IgD-negative memory B cell (primary cell): ENCODE data around the gene ZNF597. TPM values are rescaled to one million over a fixed set of nuclear protein-coding genes. Genes with fewer than 3 reads are reported as not detected.
A peak's percentile ranks its signal among the peaks of the same experiment; 100 is the strongest.

Experiments used
- H3K27ac Mint-ChIP-seq, 3 donors: one replicate each; pipeline ENCODE4 v1.8.0; 2020 to 2022; ENCODE audit warnings: mild to moderate bottlenecking in 3 of 3, mixed read lengths in 3 of 3, moderate library complexity in 1 of 3
- H3K27me3 Mint-ChIP-seq: one replicate; pipeline ENCODE4 v1.8.0; 2021; ENCODE audit warnings: mixed read lengths
- H3K36me3 Mint-ChIP-seq: one replicate; pipeline ENCODE4 v1.8.0; 2020; ENCODE audit warnings: mild to moderate bottlenecking, mixed read lengths
- H3K4me1 Mint-ChIP-seq, 3 donors: one replicate each; pipeline ENCODE4 v1.8.0; 2020 to 2022; ENCODE audit warnings: mixed read lengths in 3 of 3, mild to moderate bottlenecking in 1 of 3
- H3K4me3 Mint-ChIP-seq, 4 donors: one replicate each; pipeline ENCODE4 v1.8.0; 2020 to 2022; ENCODE audit warnings: mild to moderate bottlenecking in 4 of 4, mixed read lengths in 4 of 4, moderate library complexity in 3 of 4
- H3K9me3 Mint-ChIP-seq, 3 donors: one replicate each; pipeline ENCODE4 v1.8.0; 2020 to 2021; ENCODE audit warnings: mixed read lengths in 3 of 3, mild to moderate bottlenecking in 1 of 3
- polyA plus RNA-seq: library from polyadenylated mRNA; unstranded; fragments of 300-500 nt; fragmentation: Illumina TruSeq; gene quantifications from one replicate; pipeline ENCODE4 v1.2.3, GENCODE V29; 2021

The ZNF597 gene
- polyA plus RNA-seq, 1 donor from 2014 or later, result 1.0 TPM

GRCh38 chr16:3454093-3454492 lies 10.8 kb upstream of the ZNF597 start:
- H3K4me1 Mint-ChIP-seq, result peaks cover 11 to 16% (median 14%) of the 10 kb centered on the region in 3 donors
- H3K4me3 Mint-ChIP-seq, result peak overlapping the region in 2 of 4 donors; percentile 55 to 79
- H3K27me3 Mint-ChIP-seq, result no peaks in the 10 kb centered on the region
- H3K27ac Mint-ChIP-seq, result peak overlapping the region in 1 of 3 donors; percentile 73
- H3K9me3 Mint-ChIP-seq, result no peaks in the 10 kb centered on the region
- H3K36me3 Mint-ChIP-seq, result no peaks in the 10 kb centered on the region

GRCh38 chr16:3444032-3444388 lies 706 bp upstream of the ZNF597 start:
- H3K36me3 Mint-ChIP-seq, result peaks cover 8% of the 10 kb centered on the region
- H3K27me3 Mint-ChIP-seq, result no peaks in the 10 kb centered on the region
- peaks cover 9 to 16% (median 9%) of the 10 kb centered on the region in 3 donors for H3K4me1 Mint-ChIP-seq
- H3K9me3 Mint-ChIP-seq, result peaks cover 3 to 13% (median 9%) of the 10 kb centered on the region in 3 donors
- H3K4me3 Mint-ChIP-seq, result peak overlapping the region; percentile 96 to 99 (median 98)
- H3K27ac Mint-ChIP-seq, result peak overlapping the region; percentile 88 to 97 (median 93)

- H3K36me3 Mint-ChIP-seq, result peaks cover 8% of the 10 kb centered on the region
- H3K27me3 Mint-ChIP-seq, result no peaks in the 10 kb centered on the region
- H3K4me1 Mint-ChIP-seq, result peaks cover 6 to 17% (median 9%) of the 10 kb centered on the region in 3 donors
- peaks cover 3 to 10% (median 9%) of the 10 kb centered on the region in 3 donors for H3K9me3 Mint-ChIP-seq
- H3K27ac Mint-ChIP-seq, result peak overlapping the region in 1 of 3 donors; percentile 45
- peak overlapping the region in 1 of 4 donors; percentile 3 for H3K4me3 Mint-ChIP-seq
Measured at GRCh38 chr16:3439637-3440036, 3.7 kb downstream of the ZNF597 start.

GRCh38 chr16:3434373-3434772 lies 8.9 kb downstream of the ZNF597 start:
- Mint-ChIP-seq H3K27ac (peak overlapping the region in 1 of 3 donors; percentile 55), H3K4me3 (no peak overlapping the region), H3K27me3 (no peaks in the 10 kb centered on the region), H3K36me3 (peaks cover 9% of the 10 kb centered on the region), H3K4me1 (peaks cover 0 to 2% (median 2%) of the 10 kb centered on the region in 3 donors), H3K9me3 (peaks cover 0 to 10% (median 2%) of the 10 kb centered on the region in 3 donors)

GRCh38 chr16:3431779-3432219 lies 11.5 kb downstream of the ZNF597 start:
- peak overlapping the region in 1 of 3 donors; percentile 73 for H3K27ac Mint-ChIP-seq
- peaks cover 0 to 2% (median 2%) of the 10 kb centered on the region in 3 donors for H3K4me1 Mint-ChIP-seq
- no peaks in the 10 kb centered on the region for H3K27me3 Mint-ChIP-seq
- H3K36me3 Mint-ChIP-seq, result peaks cover 9% of the 10 kb centered on the region
- H3K9me3 Mint-ChIP-seq, result peaks cover 0 to 9% (median 2%) of the 10 kb centered on the region in 3 donors
- peak overlapping the region in 3 of 4 donors; percentile 69 to 85 (median 85) for H3K4me3 Mint-ChIP-seq

- Mint-ChIP-seq H3K4me3 (no peak overlapping the region), H3K36me3 (peaks cover 9% of the 10 kb centered on the region), H3K9me3 (peaks cover 11 to 31% (median 20%) of the 10 kb centered on the region in 3 donors)
Measured at GRCh38 chr16:3413730-3414379, 29.4 kb downstream of the ZNF597 start.

GRCh38 chr16:3408561-3409197 lies 34.6 kb downstream of the ZNF597 start:
- Mint-ChIP-seq H3K9me3 (peaks cover 12 to 33% (median 18%) of the 10 kb centered on the region in 3 donors), H3K36me3 (peaks cover 33% of the 10 kb centered on the region), H3K27me3 (no peaks in the 10 kb centered on the region), H3K27ac (peak overlapping the region in 1 of 3 donors; percentile 46), H3K4me1 (peaks cover 0 to under 1% (median 0%) of the 10 kb centered on the region in 3 donors), H3K4me3 (peak overlapping the region in 2 of 4 donors; percentile 5 to 43)

More at GRCh38 chr16:3413730-3414379, 29.4 kb downstream of the ZNF597 start:
- H3K27me3 Mint-ChIP-seq, result peaks cover 1% of the 10 kb centered on the region
- H3K27ac Mint-ChIP-seq, result no peak overlapping the region
- no peaks in the 10 kb centered on the region for H3K4me1 Mint-ChIP-seq

GRCh38 chr16:3401719-3402397 lies 41.4 kb downstream of the ZNF597 start:
- Mint-ChIP-seq H3K9me3 (peaks cover 6 to 14% (median 12%) of the 10 kb centered on the region in 3 donors), H3K4me1 (peaks cover 21 to 31% (median 21%) of the 10 kb centered on the region in 3 donors), H3K36me3 (peaks cover 28% of the 10 kb centered on the region)

GRCh38 chr16:3400779-3401688 lies 42.3 kb downstream of the ZNF597 start, which contains the start of the genes ZNF174 and ZSCAN32:
Gene ZNF174 (plus strand): TSS chr16:3401215. CDS start chr16:3402005, 790 bp downstream.
Gene ZSCAN32 (minus strand): TSS chr16:3401004. CDS start chr16:3397557, 3,447 bp downstream.
- peak within 1 kb of the TSS; percentile 52 to 91 (median 63) for H3K27ac Mint-ChIP-seq
- peaks cover 7 to 8% (median 8%) of the 10 kb centered on the region in 3 donors for H3K9me3 Mint-ChIP-seq
- peaks cover 28% of the 10 kb centered on the region for H3K36me3 Mint-ChIP-seq
- H3K4me1 Mint-ChIP-seq, result peaks cover 24 to 38% (median 28%) of the 10 kb centered on the region in 3 donors
- H3K27me3 Mint-ChIP-seq, result no peaks in the 10 kb centered on the region
- peak within 1 kb of the TSS; percentile 91 to 96 (median 94) for H3K4me3 Mint-ChIP-seq

More at GRCh38 chr16:3401719-3402397, 41.4 kb downstream of the ZNF597 start:
- Mint-ChIP-seq H3K27me3 (no peaks in the 10 kb centered on the region), H3K4me3 (peak overlapping the region; percentile 91 to 96 (median 94)), H3K27ac (peak overlapping the region in 1 of 3 donors; percentile 52)

GRCh38 chr16:3400446-3400778 lies 42.9 kb downstream of the ZNF597 start:
- peak overlapping the region; percentile 91 to 96 (median 94) for H3K4me3 Mint-ChIP-seq
- H3K4me1 Mint-ChIP-seq, result peaks cover 25 to 40% (median 28%) of the 10 kb centered on the region in 3 donors
- peaks cover 31% of the 10 kb centered on the region for H3K36me3 Mint-ChIP-seq
- peaks cover 5 to 9% (median 6%) of the 10 kb centered on the region in 3 donors for H3K9me3 Mint-ChIP-seq
- H3K27me3 Mint-ChIP-seq, result no peaks in the 10 kb centered on the region
- peak overlapping the region; percentile 52 to 91 (median 63) for H3K27ac Mint-ChIP-seq

- Mint-ChIP-seq H3K4me3 (no peak overlapping the region), H3K9me3 (peaks cover 4 to 32% (median 25%) of the 10 kb centered on the region in 3 donors), H3K4me1 (peaks cover under 1 to 6% (median 5%) of the 10 kb centered on the region in 3 donors), H3K36me3 (peaks cover 41% of the 10 kb centered on the region), H3K27me3 (no peaks in the 10 kb centered on the region), H3K27ac (no peak overlapping the region)
Measured at GRCh38 chr16:3389663-3390338, 53.5 kb downstream of the ZNF597 start.

GRCh38 chr16:3388325-3388724 lies 55.0 kb downstream of the ZNF597 start:
- no peaks in the 10 kb centered on the region for H3K27me3 Mint-ChIP-seq
- H3K9me3 Mint-ChIP-seq, result peaks cover 9 to 38% (median 36%) of the 10 kb centered on the region in 3 donors
- no peak overlapping the region for H3K27ac Mint-ChIP-seq
- peaks cover 0 to 4% (median 0%) of the 10 kb centered on the region in 3 donors for H3K4me1 Mint-ChIP-seq
- peaks cover 46% of the 10 kb centered on the region for H3K36me3 Mint-ChIP-seq
- H3K4me3 Mint-ChIP-seq, result no peak overlapping the region

GRCh38 chr16:3383045-3383448 lies 60.3 kb downstream of the ZNF597 start:
- no peak overlapping the region for H3K27ac Mint-ChIP-seq
- H3K4me3 Mint-ChIP-seq, result no peak overlapping the region
- no peaks in the 10 kb centered on the region for H3K27me3 Mint-ChIP-seq
- H3K9me3 Mint-ChIP-seq, result peaks cover 18 to 56% (median 50%) of the 10 kb centered on the region in 3 donors
- no peaks in the 10 kb centered on the region for H3K4me1 Mint-ChIP-seq
- H3K36me3 Mint-ChIP-seq, result peaks cover 49% of the 10 kb centered on the region
